Mucosa of stomach (tissue), 1 donor: ENCODE results near the gene TTYH3.

Experiments used
- H3K27me3 ChIP-seq: one replicate; pipeline ENCODE4 v1.7.0; 2013; ENCODE audit warnings: mild to moderate bottlenecking, low read length; ENCODE audit not compliant: control insufficient read depth, insufficient read depth
- H3K36me3 ChIP-seq: one replicate; pipeline ENCODE4 v1.7.0; 2013; ENCODE audit warnings: low read length; ENCODE audit not compliant: control insufficient read depth, insufficient read depth
- H3K4me1 ChIP-seq: one replicate; pipeline ENCODE4 v1.7.0; 2013; ENCODE audit warnings: mild to moderate bottlenecking, low read length; ENCODE audit not compliant: control insufficient read depth, insufficient read depth
- H3K4me3 ChIP-seq: one replicate; pipeline ENCODE4 v1.7.0; 2013; ENCODE audit warnings: low read length
- H3K9ac ChIP-seq: one replicate; pipeline ENCODE4 v1.7.0; 2013; ENCODE audit warnings: mild to moderate bottlenecking, low read length, moderate library complexity
- H3K9me3 ChIP-seq: one replicate; pipeline ENCODE4 v1.7.0; 2013; ENCODE audit warnings: mild to moderate bottlenecking, low read length, moderate library complexity; ENCODE audit not compliant: control insufficient read depth
- donor health status: Pancreatic carcinoma.

Gene TTYH3

GRCh38 chr7:2700141-2700850 is 68.5 kb downstream of the TTYH3 start:
- Histone ChIP-seq H3K4me1 (no peaks in the 10 kb centered on the region), H3K4me3 (no peak overlapping the region), H3K9me3 (no peaks in the 10 kb centered on the region), H3K27me3 (peaks cover 13% of the 10 kb centered on the region), H3K36me3 (no peaks in the 10 kb centered on the region), H3K9ac (no peak overlapping the region)

GRCh38 chr7:2701424-2701823 is 69.6 kb downstream of the TTYH3 start:
- H3K27me3 ChIP-seq = peaks cover 13% of the 10 kb centered on the region
- H3K4me1 ChIP-seq = no peaks in the 10 kb centered on the region
- no peaks in the 10 kb centered on the region for H3K36me3 ChIP-seq
- H3K9ac ChIP-seq = no peak overlapping the region
- H3K9me3 ChIP-seq = no peaks in the 10 kb centered on the region
- no peak overlapping the region for H3K4me3 ChIP-seq

DNA sequence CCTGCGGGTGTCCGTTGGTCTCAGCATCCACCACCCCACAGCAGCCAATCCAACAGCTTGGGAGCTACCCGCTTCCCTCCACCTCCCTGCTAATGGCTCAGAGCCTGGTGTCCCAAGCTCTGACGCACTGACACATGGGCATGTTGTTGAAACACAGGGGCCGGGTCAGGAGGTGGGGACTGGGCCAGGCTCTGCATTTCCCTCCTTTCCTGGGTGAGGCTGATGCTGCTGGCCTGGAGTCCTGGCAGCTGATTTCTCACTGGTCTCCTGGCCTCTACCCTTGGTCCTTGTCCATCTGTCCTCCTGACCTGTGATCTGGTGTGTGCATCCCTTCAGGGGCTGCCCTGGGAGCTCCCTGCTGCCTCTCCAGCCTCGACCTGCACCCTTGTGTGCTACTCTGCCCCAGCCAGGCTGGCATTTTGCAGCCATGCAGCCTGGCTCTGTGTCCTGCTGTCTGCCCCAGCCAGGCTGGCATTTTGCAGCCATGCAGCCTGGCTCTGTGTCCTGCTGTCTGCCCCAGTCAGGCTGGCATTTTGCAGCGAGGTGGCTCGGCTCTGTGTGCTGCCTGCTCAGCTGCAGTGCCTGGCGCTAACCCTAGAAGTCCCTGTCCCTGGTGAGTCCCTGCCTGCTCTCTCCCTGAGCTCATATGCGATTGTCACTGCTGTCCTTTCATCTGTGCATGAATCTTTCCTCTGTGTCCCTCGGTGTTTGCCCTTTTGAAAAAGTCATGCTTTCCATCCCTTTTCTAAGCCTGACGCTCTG is 70.2 kb downstream of the TTYH3 start:
- Histone ChIP-seq H3K4me3 (no peak overlapping the region), H3K36me3 (no peaks in the 10 kb centered on the region), H3K4me1 (no peaks in the 10 kb centered on the region), H3K9ac (no peak overlapping the region), H3K9me3 (no peaks in the 10 kb centered on the region), H3K27me3 (peaks cover 13% of the 10 kb centered on the region)

GRCh38 chr7:2702594-2702957 is 70.8 kb downstream of the TTYH3 start:
- Histone ChIP-seq H3K4me3 (no peak overlapping the region), H3K9me3 (no peaks in the 10 kb centered on the region), H3K36me3 (no peaks in the 10 kb centered on the region), H3K27me3 (peaks cover 16% of the 10 kb centered on the region), H3K9ac (no peak overlapping the region), H3K4me1 (no peaks in the 10 kb centered on the region)

- Histone ChIP-seq H3K36me3 (no peaks in the 10 kb centered on the region), H3K9me3 (no peaks in the 10 kb centered on the region), H3K9ac (no peak overlapping the region), H3K4me3 (no peak overlapping the region), H3K4me1 (peaks cover 6% of the 10 kb centered on the region), H3K27me3 (peaks cover 14% of the 10 kb centered on the region)
Observed at GRCh38 chr7:2705371-2706096, 73.7 kb downstream of the TTYH3 start.

DNA sequence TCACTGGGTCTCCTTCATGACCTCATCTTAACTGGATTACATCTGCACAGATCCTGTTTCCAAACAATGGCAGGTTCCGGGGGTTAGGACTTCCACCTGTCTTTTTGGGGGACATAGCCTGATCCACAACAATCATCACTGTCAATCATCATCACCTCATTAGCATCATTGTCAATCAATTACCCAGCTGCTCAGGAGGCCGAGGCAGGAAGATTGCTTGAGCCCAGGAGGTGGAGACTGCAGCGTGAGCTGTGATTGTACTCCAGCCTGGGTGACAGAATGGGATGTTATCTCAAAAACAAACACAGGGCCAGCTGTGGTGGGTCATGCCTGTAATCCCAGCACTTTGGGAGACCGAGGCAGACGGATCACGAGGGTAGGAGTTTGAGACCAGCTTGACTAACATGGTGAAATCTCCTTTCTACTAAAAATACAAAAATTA is 74.9 kb downstream of the TTYH3 start:
- H3K4me1 ChIP-seq = peaks cover 6% of the 10 kb centered on the region
- H3K4me3 ChIP-seq = no peak overlapping the region
- H3K36me3 ChIP-seq = no peaks in the 10 kb centered on the region
- H3K9me3 ChIP-seq = no peaks in the 10 kb centered on the region
- no peak overlapping the region for H3K9ac ChIP-seq
- peaks cover 16% of the 10 kb centered on the region for H3K27me3 ChIP-seq

- H3K4me1 ChIP-seq = peaks cover 6% of the 10 kb centered on the region
- H3K27me3 ChIP-seq = peaks cover 16% of the 10 kb centered on the region
- no peaks in the 10 kb centered on the region for H3K36me3 ChIP-seq
- no peak overlapping the region for H3K4me3 ChIP-seq
- H3K9ac ChIP-seq = no peak overlapping the region
- H3K9me3 ChIP-seq = no peaks in the 10 kb centered on the region
Observed at GRCh38 chr7:2707481-2707880, 75.7 kb downstream of the TTYH3 start.

GRCh38 chr7:2708041-2708440 is 76.3 kb downstream of the TTYH3 start:
- peaks cover 16% of the 10 kb centered on the region for H3K27me3 ChIP-seq
- no peak overlapping the region for H3K4me3 ChIP-seq
- peaks cover 6% of the 10 kb centered on the region for H3K4me1 ChIP-seq
- H3K36me3 ChIP-seq = no peaks in the 10 kb centered on the region
- H3K9me3 ChIP-seq = no peaks in the 10 kb centered on the region
- no peak overlapping the region for H3K9ac ChIP-seq

- H3K9ac ChIP-seq = no peak overlapping the region
- no peaks in the 10 kb centered on the region for H3K36me3 ChIP-seq
- H3K27me3 ChIP-seq = peaks cover 16% of the 10 kb centered on the region
- no peaks in the 10 kb centered on the region for H3K9me3 ChIP-seq
- no peak overlapping the region for H3K4me3 ChIP-seq
- H3K4me1 ChIP-seq = peaks cover 6% of the 10 kb centered on the region
Observed at GRCh38 chr7:2708547-2709310, 76.9 kb downstream of the TTYH3 start.

- peaks cover 16% of the 10 kb centered on the region for H3K27me3 ChIP-seq
- H3K36me3 ChIP-seq = no peaks in the 10 kb centered on the region
- H3K4me3 ChIP-seq = peak overlapping the region; percentile 17
- H3K9me3 ChIP-seq = no peaks in the 10 kb centered on the region
- peak overlapping the region; percentile 42 for H3K9ac ChIP-seq
- peaks cover 6% of the 10 kb centered on the region for H3K4me1 ChIP-seq
Observed at GRCh38 chr7:2709553-2710285, 77.9 kb downstream of the TTYH3 start.

DNA sequence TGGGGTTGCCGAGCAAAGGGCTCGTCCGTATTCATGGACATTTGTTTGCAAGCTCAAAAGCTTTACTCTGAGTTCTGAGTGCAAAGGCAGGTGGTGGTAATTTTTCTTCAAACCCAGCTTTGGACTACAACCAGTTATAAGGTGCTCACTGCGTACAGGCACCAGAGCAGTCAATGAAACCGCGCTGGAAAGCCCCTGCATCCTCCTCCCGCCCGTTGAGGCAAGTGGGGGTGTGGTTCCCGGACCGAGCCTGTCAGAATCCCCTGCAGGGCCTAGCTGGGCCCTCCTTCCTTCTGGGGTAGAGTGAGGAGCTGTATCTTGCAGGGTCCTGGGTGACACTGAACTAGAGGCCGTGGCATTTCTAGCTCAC is 78.5 kb downstream of the TTYH3 start:
- Histone ChIP-seq H3K4me1 (peaks cover 6% of the 10 kb centered on the region), H3K4me3 (peak overlapping the region; percentile 17), H3K36me3 (no peaks in the 10 kb centered on the region), H3K9ac (peak overlapping the region; percentile 42), H3K9me3 (no peaks in the 10 kb centered on the region), H3K27me3 (peaks cover 16% of the 10 kb centered on the region)
